ENCODE measurements around the gene PLPP4. TPM values are rescaled to one million over a fixed set of nuclear protein-coding genes. Genes with fewer than 3 reads are reported as not detected.

Gene PLPP4
- total and polyA plus RNA-seq, 4 donors, result 12.2 to 37.4 (median 32.9) TPM

DNA sequence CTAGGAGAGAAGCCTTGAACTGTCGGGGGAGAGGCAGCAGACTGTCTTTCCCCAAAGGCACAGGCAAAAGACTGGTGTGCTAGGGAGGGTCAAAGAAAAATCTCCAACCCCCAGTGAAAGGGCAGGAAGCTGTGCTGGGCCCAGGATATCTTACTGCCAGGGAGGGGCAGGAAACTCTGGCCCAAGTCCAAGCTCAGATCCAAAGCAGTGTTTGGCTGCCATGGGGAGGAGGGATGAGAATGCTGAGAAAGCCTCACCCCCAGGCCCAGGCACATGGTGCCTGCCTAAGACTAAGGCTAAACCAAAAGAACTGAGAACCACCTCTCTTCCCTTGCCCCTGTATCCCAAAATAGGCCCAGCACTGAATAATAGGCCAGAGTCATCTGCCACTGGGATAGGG, 171.2 kb downstream of the PLPP4 start:
- peaks cover 3% of the 10 kb centered on the region for H3K4me1 ChIP-seq (ENCODE audit: control insufficient read depth, insufficient read depth, low read length)
- H3K4me3 ChIP-seq (ENCODE audit: low read depth, low read length), result no peak overlapping the region
- H3K27ac ChIP-seq (ENCODE audit: low read depth, low read length), result no peak overlapping the region
- no peak for DNase-seq (ENCODE audit: low read depth in 4 of 6, low spot score in 6 of 6)
- H3K9me3 ChIP-seq (ENCODE audit: control insufficient read depth, insufficient read depth, low read length), result peaks cover 3% of the 10 kb centered on the region
- H3K27me3 ChIP-seq (ENCODE audit: control insufficient read depth, insufficient read depth, low read length), result no peaks in the 10 kb centered on the region
- no CpG with 5 or more reads among the region's 1 CpG for WGBS (ENCODE audit: insufficient coverage)
- H3K36me3 ChIP-seq (ENCODE audit: control insufficient read depth, insufficient read depth, low read length), result no peaks in the 10 kb centered on the region

DNA sequence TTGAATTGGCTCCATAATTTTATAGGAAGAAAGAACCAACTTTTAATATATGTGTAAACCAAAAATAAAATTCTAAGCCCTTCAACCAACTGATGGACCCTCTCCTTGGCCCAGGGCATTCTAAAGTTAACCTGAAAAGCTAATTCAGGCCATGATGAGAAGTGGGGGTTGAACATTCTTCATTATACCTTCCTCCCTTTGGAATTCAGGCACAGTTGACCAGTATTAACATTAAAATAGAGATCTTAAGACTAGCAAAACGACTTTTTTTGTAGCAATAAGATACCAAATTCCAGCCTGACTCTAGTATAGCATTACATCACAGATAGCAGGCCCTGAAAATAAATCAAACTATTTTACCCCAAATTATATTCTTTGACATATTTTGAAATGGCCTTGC, 173.2 kb downstream of the PLPP4 start:
- Histone ChIP-seq H3K4me1 (ENCODE audit: control insufficient read depth, insufficient read depth, low read length) (peaks cover 3% of the 10 kb centered on the region), H3K36me3 (ENCODE audit: control insufficient read depth, insufficient read depth, low read length) (no peaks in the 10 kb centered on the region), H3K27me3 (ENCODE audit: control insufficient read depth, insufficient read depth, low read length) (no peaks in the 10 kb centered on the region), H3K4me3 (ENCODE audit: low read depth, low read length) (no peak overlapping the region), H3K27ac (ENCODE audit: low read depth, low read length) (no peak overlapping the region), H3K9me3 (ENCODE audit: control insufficient read depth, insufficient read depth, low read length) (peaks cover 3% of the 10 kb centered on the region)
- no peak for DNase-seq (ENCODE audit: low read depth in 4 of 6, low spot score in 6 of 6)
- WGBS (ENCODE audit: insufficient coverage), result no CpG with 5 or more reads among the region's 1 CpG

DNA sequence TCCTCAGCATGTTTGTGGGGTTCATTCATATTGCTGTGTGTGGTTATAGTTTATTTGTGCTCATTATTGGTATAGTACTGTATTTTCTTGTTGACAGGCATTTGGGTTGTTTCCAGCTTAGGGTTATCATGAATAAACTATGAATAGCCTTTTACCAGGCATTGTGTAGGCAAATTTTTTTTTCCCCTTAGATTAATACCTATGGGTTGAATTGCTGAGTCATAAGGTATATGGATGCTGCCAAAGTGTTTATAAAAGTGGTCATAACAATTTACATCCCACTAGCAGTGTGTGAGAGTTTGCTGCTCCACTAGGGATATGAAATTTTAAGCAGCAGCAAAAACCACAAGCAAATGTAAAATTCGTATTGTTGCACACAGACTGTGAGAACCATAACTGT, 175.0 kb downstream of the PLPP4 start:
- no peaks in the 10 kb centered on the region for H3K27me3 ChIP-seq (ENCODE audit: control insufficient read depth, insufficient read depth, low read length)
- WGBS (ENCODE audit: insufficient coverage), result 89% methylated on average over 1 of the region's 1 CpG
- peaks cover 3% of the 10 kb centered on the region for H3K9me3 ChIP-seq (ENCODE audit: control insufficient read depth, insufficient read depth, low read length)
- no peaks in the 10 kb centered on the region for H3K36me3 ChIP-seq (ENCODE audit: control insufficient read depth, insufficient read depth, low read length)
- DNase-seq (ENCODE audit: low read depth in 4 of 6, low spot score in 6 of 6), result peak in 1 of 6 donors; percentile 20
- H3K27ac ChIP-seq (ENCODE audit: low read depth, low read length), result no peak overlapping the region
- no peak overlapping the region for H3K4me3 ChIP-seq (ENCODE audit: low read depth, low read length)
- H3K4me1 ChIP-seq (ENCODE audit: control insufficient read depth, insufficient read depth, low read length), result peaks cover 3% of the 10 kb centered on the region

DNA sequence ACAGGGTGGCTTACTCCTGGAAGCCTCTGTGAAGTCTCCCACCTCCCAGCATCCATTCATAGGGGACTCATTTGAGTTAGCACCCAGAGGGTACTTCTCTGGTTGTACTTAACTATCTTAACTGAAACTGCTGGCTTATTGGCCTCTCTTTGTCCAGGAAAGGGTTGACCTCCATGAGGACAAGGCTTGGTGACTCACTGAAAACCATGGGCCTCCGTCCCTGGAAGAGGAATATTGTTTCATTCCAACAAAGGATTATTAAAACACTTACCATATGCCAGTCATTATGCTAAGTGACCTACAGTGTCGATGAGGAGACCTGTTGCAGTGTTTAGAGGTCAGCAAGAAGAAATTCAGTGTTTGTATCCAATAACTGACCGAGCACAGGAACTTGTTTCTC, 175.9 kb downstream of the PLPP4 start:
- Histone ChIP-seq H3K27ac (ENCODE audit: low read depth, low read length) (no peak overlapping the region), H3K4me1 (ENCODE audit: control insufficient read depth, insufficient read depth, low read length) (peaks cover 3% of the 10 kb centered on the region), H3K36me3 (ENCODE audit: control insufficient read depth, insufficient read depth, low read length) (no peaks in the 10 kb centered on the region), H3K9me3 (ENCODE audit: control insufficient read depth, insufficient read depth, low read length) (peaks cover 3% of the 10 kb centered on the region), H3K27me3 (ENCODE audit: control insufficient read depth, insufficient read depth, low read length) (no peaks in the 10 kb centered on the region), H3K4me3 (ENCODE audit: low read depth, low read length) (no peak overlapping the region)
- no peak for DNase-seq (ENCODE audit: low read depth in 4 of 6, low spot score in 6 of 6)
- WGBS (ENCODE audit: insufficient coverage), result no CpG with 5 or more reads among the region's 3 CpGs

DNA sequence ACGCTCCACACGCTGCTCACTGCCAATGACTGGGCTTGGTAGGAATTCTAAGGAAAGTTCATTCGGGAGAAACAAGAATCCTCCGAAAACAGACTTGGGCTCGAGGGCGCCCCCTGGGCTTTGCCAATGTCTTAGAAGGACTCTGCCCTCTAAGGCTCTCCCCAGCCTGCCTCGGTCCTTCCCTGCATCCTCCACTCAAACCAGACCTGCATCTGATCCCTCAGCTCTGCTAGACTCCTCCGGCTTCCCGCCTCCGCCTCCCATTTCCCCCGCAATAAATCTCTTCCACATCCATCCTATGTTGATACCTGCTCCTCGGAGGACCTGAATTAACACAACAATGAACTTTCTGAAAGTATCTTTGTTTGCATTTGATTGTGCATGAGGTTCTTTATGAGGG, 177.6 kb downstream of the PLPP4 start:
- H3K27ac ChIP-seq (ENCODE audit: low read depth, low read length), result no peak overlapping the region
- H3K27me3 ChIP-seq (ENCODE audit: control insufficient read depth, insufficient read depth, low read length), result no peaks in the 10 kb centered on the region
- no peaks in the 10 kb centered on the region for H3K36me3 ChIP-seq (ENCODE audit: control insufficient read depth, insufficient read depth, low read length)
- WGBS (ENCODE audit: insufficient coverage), result 79% methylated on average over 8 of the region's 12 CpGs
- H3K9me3 ChIP-seq (ENCODE audit: control insufficient read depth, insufficient read depth, low read length), result peaks cover 3% of the 10 kb centered on the region
- no peaks in the 10 kb centered on the region for H3K4me1 ChIP-seq (ENCODE audit: control insufficient read depth, insufficient read depth, low read length)
- DNase-seq (ENCODE audit: low read depth in 4 of 6, low spot score in 6 of 6), result no peak
- no peak overlapping the region for H3K4me3 ChIP-seq (ENCODE audit: low read depth, low read length)

All from spinal cord (tissue), 10 donors.